ENCODE results near the gene EIF4A3.

The EIF4A3 gene

DNA sequence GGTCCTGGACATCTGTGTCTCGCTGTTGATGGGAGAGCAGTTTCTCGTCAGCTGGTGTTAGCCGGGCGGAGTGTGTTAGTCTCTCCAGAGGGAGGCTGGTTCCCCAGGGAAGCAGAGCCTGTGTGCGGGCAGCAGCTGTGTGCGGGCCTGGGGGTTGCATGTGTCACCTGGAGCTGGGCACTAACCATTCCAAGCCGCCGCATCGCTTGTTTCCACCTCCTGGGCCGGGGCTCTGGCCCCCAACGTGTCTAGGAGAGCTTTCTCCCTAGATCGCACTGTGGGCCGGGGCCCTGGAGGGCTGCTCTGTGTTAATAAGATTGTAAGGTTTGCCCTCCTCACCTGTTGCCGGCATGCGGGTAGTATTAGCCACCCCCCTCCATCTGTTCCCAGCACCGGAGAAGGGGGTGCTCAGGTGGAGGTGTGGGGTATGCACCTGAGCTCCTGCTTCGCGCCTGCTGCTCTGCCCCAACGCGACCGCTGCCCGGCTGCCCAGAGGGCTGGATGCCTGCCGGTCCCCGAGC is 27.6 kb downstream of the EIF4A3 start:
- H3K27me3 ChIP-seq (ENCODE audit: insufficient read depth, low read length): no peaks in the 10 kb centered on the region
- H3K4me1 ChIP-seq (ENCODE audit: insufficient read depth, low read length): peaks cover 8% of the 10 kb centered on the region
- H3K9ac ChIP-seq (ENCODE audit: low read depth, low read length): no peak overlapping the region
- 95% methylated on average over 24 of the region's 24 CpGs for WGBS
- H3K27ac ChIP-seq (ENCODE audit: low read depth, low read length): no peak overlapping the region
- 0 out of 2 replicates have a peak, but pooled peaks cover 6% of the 10 kb centered on the region for H3K36me3 ChIP-seq (ENCODE audit: insufficient read depth, low read length)
- no peak overlapping the region for H3K4me3 ChIP-seq (ENCODE audit: low read length)
- H3K9me3 ChIP-seq (ENCODE audit: insufficient read depth, low read depth, low read length): no peaks in the 10 kb centered on the region

DNA sequence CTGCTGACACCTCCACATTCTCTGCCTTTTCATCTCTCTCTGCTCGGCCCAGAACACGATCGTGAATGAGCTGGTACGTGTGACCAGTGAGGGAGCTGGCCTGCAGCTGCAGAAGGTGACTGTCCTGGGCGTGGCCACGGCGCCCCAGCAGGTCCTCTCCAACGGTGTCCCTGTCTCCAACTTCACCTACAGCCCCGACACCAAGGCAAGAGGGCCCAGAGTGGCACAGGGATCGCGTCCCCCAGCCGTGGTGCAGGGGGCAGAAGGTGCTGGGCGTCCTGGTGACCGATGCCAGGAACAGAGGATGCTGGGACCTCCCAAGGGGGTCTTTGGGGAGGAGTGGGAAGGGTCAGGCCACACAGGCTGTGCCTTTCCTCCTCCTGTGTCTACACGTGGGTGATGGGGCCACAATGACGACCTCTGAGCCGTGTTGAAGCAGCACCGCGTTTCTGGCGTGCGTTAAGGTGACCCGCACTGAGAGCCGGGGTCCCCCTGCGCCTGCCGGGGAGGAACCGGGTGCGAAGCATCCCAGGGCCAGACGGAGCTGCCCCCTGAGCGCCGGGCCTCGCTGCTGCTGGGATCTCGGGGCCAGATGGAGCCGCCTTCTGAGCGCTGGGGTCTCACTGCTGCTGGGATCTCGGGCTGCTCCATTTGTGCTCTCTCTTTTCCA is 28.2 kb downstream of the EIF4A3 start:
- Histone ChIP-seq H3K9me3 (ENCODE audit: insufficient read depth, low read depth, low read length) (no peaks in the 10 kb centered on the region), H3K4me1 (ENCODE audit: insufficient read depth, low read length) (peaks cover 2% of the 10 kb centered on the region), H3K4me3 (ENCODE audit: low read length) (no peak overlapping the region), H3K36me3 (ENCODE audit: insufficient read depth, low read length) (0 out of 2 replicates have a peak, but pooled peaks cover 6% of the 10 kb centered on the region), H3K9ac (ENCODE audit: low read depth, low read length) (no peak overlapping the region), H3K27me3 (ENCODE audit: insufficient read depth, low read length) (no peaks in the 10 kb centered on the region), H3K27ac (ENCODE audit: low read depth, low read length) (no peak overlapping the region)
- WGBS: 91% methylated on average over 35 of the region's 35 CpGs

DNA sequence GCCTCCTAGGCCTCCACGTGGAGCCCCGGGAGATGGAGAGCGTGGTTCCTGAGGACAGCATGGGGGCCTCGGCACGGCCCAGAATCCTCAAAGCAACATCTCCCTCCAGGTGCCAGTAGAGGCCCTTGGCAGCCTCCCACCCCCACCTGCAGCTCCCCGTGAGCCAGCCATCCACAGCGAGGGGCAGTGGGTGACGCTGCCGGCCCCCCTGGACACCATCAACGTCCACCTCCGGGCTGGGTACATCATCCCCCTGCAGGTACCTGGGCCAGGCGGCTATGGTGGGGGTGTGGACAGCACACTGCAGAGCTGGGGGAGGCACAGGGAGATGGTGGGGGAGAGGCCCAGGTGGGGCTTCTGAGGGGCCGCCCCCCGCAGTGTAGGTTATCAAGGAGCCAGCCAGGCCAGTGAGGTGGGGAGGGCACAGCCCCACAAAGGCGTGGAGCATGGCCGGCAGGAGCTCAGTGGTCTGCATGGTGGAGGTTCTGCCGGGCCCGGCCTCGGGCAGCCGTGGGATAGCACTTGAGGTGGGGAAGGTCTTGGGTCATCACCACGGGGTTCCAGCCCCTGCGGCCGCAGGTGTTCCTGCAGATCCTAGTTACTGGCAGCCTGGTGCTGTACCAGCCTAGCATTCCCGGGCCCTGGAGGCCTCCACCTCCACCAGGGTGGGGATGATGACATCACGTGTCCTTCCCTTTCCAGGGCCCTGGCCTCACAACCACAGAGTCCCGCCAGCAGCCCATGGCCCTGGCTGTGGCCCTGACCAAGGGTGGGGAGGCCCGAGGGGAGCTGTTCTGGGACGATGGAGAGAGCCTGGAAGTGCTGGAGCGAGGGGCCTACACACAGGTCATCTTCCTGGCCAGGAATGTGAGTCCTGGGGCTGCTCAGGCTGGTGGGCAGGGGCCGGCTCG is 29.2 kb downstream of the EIF4A3 start:
- H3K27me3 ChIP-seq (ENCODE audit: insufficient read depth, low read length): no peaks in the 10 kb centered on the region
- H3K4me3 ChIP-seq (ENCODE audit: low read length): no peak overlapping the region
- H3K9ac ChIP-seq (ENCODE audit: low read depth, low read length): no peak overlapping the region
- WGBS: 94% methylated on average over 31 of the region's 31 CpGs
- H3K27ac ChIP-seq (ENCODE audit: low read depth, low read length): no peak overlapping the region
- H3K9me3 ChIP-seq (ENCODE audit: insufficient read depth, low read depth, low read length): no peaks in the 10 kb centered on the region
- 0 out of 2 replicates have a peak, but pooled peaks cover 3% of the 10 kb centered on the region for H3K4me1 ChIP-seq (ENCODE audit: insufficient read depth, low read length)
- H3K36me3 ChIP-seq (ENCODE audit: insufficient read depth, low read length): 0 out of 2 replicates have a peak, but pooled peaks cover 6% of the 10 kb centered on the region

DNA sequence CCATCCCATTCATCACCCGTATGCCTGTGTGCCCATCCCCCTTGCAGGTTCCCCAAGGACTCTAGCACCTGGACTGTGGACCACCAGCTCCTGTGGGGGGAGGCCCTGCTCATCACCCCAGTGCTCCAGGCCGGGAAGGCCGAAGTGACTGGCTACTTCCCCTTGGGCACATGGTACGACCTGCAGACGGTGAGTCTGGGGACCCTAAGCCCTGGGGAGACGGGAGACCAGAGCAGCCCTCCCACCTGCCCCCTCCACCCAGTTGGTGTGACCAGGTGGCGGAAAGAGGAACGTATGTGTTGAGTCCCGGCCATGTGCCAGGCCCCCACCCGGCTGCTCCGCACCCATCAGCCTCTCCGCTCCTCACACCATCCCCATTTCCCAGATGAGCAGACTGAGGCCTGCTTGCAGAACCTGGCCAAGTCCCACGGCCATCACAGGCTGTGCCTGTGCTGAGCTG is 30.0 kb downstream of the EIF4A3 start:
- WGBS: 96% methylated on average over 13 of the region's 13 CpGs
- H3K36me3 ChIP-seq (ENCODE audit: insufficient read depth, low read length): 0 out of 2 replicates have a peak, but pooled peaks cover 6% of the 10 kb centered on the region

DNA sequence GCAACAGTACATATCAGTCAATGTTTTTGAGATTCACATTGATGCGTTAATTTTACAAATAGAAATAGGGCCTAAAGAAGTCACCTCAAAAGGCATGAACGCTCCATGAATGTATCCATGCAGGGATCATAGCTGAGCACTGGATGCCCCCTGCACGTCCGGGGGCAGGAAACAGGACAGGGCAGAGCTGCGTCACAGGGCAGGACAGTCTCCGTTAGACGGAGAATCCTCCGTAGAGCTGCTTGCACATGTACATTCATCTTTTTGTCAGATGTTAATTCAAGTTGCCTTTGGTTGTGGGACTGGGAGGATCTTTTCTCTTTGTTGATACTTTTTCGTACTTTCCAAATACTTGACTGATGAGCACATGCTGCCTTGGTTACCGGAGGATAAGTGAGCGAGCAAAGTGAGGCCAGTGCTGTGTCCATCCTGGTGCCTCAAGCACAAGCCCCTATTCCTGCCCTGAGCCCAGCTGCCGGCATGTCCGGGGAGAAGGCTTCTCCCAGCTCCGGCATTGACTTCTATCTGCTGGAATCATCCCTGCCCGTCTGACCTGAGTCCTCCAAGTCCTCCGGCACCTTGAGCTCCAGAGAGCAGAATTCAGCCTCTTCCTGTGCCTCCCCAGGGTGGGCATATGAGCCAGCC is 30.5 kb downstream of the EIF4A3 start:
- 89% methylated on average over 16 of the region's 16 CpGs for WGBS
- Histone ChIP-seq H3K27me3 (ENCODE audit: insufficient read depth, low read length) (no peaks in the 10 kb centered on the region), H3K9me3 (ENCODE audit: insufficient read depth, low read depth, low read length) (no peaks in the 10 kb centered on the region), H3K4me3 (ENCODE audit: low read length) (no peak overlapping the region), H3K9ac (ENCODE audit: low read depth, low read length) (no peak overlapping the region), H3K36me3 (ENCODE audit: insufficient read depth, low read length) (0 out of 2 replicates have a peak, but pooled peaks cover 6% of the 10 kb centered on the region), H3K4me1 (ENCODE audit: insufficient read depth, low read length) (0 out of 2 replicates have a peak, but pooled peaks cover 3% of the 10 kb centered on the region), H3K27ac (ENCODE audit: low read depth, low read length) (no peak overlapping the region)

More for the DNA sequence above, 30.0 kb downstream of the EIF4A3 start:
- Histone ChIP-seq H3K27ac (ENCODE audit: low read depth, low read length) (no peak overlapping the region), H3K27me3 (ENCODE audit: insufficient read depth, low read length) (no peaks in the 10 kb centered on the region), H3K4me1 (ENCODE audit: insufficient read depth, low read length) (0 out of 2 replicates have a peak, but pooled peaks cover 3% of the 10 kb centered on the region), H3K9me3 (ENCODE audit: insufficient read depth, low read depth, low read length) (no peaks in the 10 kb centered on the region), H3K4me3 (ENCODE audit: low read length) (no peak overlapping the region), H3K9ac (ENCODE audit: low read depth, low read length) (no peak overlapping the region)

DNA sequence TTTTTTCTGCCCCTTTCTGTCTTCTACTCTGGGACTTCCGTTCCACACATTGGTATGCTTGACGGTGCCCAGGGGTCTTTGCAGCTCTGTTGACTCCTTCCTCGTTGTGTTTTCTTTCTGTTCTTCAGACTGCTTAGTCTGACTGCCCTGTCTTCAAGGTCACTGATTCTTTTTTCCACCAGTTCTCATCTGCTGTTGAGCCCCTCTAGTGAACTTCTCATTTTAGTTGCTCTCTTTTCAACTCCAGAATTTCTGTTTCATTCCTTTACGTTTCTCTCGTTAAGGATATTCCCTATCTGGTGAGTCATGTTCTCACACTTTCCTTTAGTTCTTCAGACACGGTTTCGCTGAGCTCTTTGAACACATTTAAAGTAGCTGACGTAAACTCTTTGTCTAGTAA is 31.8 kb downstream of the EIF4A3 start:
- Histone ChIP-seq H3K27me3 (ENCODE audit: insufficient read depth, low read length) (no peaks in the 10 kb centered on the region), H3K9ac (ENCODE audit: low read depth, low read length) (no peak overlapping the region), H3K4me1 (ENCODE audit: insufficient read depth, low read length) (0 out of 2 replicates have a peak, but pooled peaks cover 3% of the 10 kb centered on the region), H3K36me3 (ENCODE audit: insufficient read depth, low read length) (0 out of 2 replicates have a peak, but pooled peaks cover 6% of the 10 kb centered on the region), H3K9me3 (ENCODE audit: insufficient read depth, low read depth, low read length) (no peaks in the 10 kb centered on the region), H3K4me3 (ENCODE audit: low read length) (no peak overlapping the region), H3K27ac (ENCODE audit: low read depth, low read length) (no peak overlapping the region)
- WGBS: 93% methylated on average over 8 of the region's 8 CpGs

DNA sequence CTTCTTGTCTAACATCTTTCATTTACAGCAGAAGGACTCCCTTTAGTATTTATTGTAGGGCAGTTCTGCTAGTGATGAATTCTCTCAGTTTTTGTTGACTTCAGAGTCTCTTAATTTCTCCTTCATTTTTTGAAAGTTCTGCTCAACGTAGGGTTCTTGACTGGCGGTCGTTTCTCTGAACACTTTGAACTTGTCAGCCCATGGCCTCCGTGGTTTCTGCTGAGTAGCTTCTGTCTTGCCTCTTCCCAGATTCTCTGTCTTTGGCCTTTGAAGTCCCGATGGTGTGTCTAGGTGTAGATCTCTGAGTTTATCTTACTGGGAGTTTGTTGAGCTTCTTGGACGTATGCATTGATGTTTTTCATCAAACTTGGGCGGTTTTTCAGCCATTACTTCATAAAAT is 32.2 kb downstream of the EIF4A3 start:
- no peaks in the 10 kb centered on the region for H3K27me3 ChIP-seq (ENCODE audit: insufficient read depth, low read length)
- 92% methylated on average over 7 of the region's 7 CpGs for WGBS
- no peak overlapping the region for H3K27ac ChIP-seq (ENCODE audit: low read depth, low read length)
- H3K4me1 ChIP-seq (ENCODE audit: insufficient read depth, low read length): 0 out of 2 replicates have a peak, but pooled peaks cover 3% of the 10 kb centered on the region
- H3K4me3 ChIP-seq (ENCODE audit: low read length): no peak overlapping the region
- 0 out of 2 replicates have a peak, but pooled peaks cover 6% of the 10 kb centered on the region for H3K36me3 ChIP-seq (ENCODE audit: insufficient read depth, low read length)
- no peaks in the 10 kb centered on the region for H3K9me3 ChIP-seq (ENCODE audit: insufficient read depth, low read depth, low read length)
- no peak overlapping the region for H3K9ac ChIP-seq (ENCODE audit: low read depth, low read length)

DNA sequence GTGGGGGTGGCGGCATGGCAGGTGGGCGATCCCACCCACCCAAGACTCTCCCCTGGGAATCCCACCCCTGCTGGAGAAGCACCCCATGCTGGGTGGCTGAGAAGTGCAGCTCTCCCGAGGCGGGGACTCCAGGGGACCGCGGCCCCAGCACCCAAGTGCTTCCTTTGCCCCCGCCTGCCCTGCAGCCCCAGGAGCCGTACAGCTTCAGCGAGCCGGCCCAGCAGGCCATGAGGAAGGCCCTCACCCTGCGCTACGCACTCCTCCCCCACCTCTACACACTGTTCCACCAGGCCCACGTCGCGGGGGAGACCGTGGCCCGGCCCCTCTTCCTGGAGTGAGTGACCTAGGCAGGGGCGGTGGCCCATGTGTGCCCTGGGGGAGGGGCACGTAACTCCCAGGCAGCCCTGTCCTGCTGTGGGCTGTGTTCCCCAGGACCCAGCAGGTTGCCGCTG is 33.9 kb downstream of the EIF4A3 start:
- 0 out of 2 replicates have a peak, but pooled peaks cover 3% of the 10 kb centered on the region for H3K4me1 ChIP-seq (ENCODE audit: insufficient read depth, low read length)
- H3K27ac ChIP-seq (ENCODE audit: low read depth, low read length): peak overlapping the region; percentile 20; the same call in 1 of the 2 replicates
- no peaks in the 10 kb centered on the region for H3K27me3 ChIP-seq (ENCODE audit: insufficient read depth, low read length)
- H3K9me3 ChIP-seq (ENCODE audit: insufficient read depth, low read depth, low read length): no peaks in the 10 kb centered on the region
- H3K36me3 ChIP-seq (ENCODE audit: insufficient read depth, low read length): peaks cover 3% of the 10 kb centered on the region; the same call in 1 of the 2 replicates
- 67% methylated on average over 20 of the region's 20 CpGs for WGBS
- no peak overlapping the region for H3K4me3 ChIP-seq (ENCODE audit: low read length)
- H3K9ac ChIP-seq (ENCODE audit: low read depth, low read length): peak overlapping the region; percentile 48

DNA sequence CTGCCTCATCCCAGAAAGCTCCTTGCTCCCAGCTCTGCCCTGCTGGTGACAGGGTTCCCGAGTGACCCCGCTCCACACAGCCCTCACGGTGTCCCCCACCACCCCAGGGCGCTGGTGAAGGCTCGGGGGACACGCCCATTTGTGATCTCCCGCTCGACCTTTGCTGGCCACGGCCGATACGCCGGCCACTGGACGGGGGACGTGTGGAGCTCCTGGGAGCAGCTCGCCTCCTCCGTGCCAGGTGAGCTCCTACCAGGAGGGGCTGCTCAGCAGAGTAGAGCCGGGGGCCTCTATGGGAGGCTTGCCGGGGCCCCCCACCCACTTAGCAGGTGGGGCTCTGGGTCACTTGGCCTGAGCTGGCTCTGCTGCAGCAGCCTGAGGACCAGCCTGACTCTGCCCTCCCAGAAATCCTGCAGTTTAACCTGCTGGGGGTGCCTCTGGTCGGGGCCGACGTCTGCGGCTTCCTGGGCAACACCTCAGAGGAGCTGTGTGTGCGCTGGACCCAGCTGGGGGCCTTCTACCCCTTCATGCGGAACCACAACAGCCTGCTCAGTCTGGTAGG is 34.4 kb downstream of the EIF4A3 start:
- Histone ChIP-seq H3K4me3 (ENCODE audit: low read length) (no peak overlapping the region), H3K36me3 (ENCODE audit: insufficient read depth, low read length) (peaks cover 5% of the 10 kb centered on the region; the same call in 1 of the 2 replicates), H3K27me3 (ENCODE audit: insufficient read depth, low read length) (no peaks in the 10 kb centered on the region), H3K4me1 (ENCODE audit: insufficient read depth, low read length) (0 out of 2 replicates have a peak, but pooled peaks cover 3% of the 10 kb centered on the region), H3K9me3 (ENCODE audit: insufficient read depth, low read depth, low read length) (no peaks in the 10 kb centered on the region), H3K9ac (ENCODE audit: low read depth, low read length) (peak overlapping the region; percentile 48; the same call in 1 of the 2 replicates), H3K27ac (ENCODE audit: low read depth, low read length) (peak overlapping the region; percentile 20; the same call in 1 of the 2 replicates)
- 88% methylated on average over 24 of the region's 24 CpGs for WGBS

Measured in HUES64 (cell line).